ENCODE data around the gene FRMD5.
A peak's percentile ranks its signal among the peaks of the same experiment; 100 is the strongest.

FRMD5 gene

GRCh38 chr15:44093836-44094235 lies 101.2 kb downstream of the FRMD5 start:
- no peak overlapping the region for H3K4me3 ChIP-seq (ENCODE audit: control insufficient read depth, low read depth, low read length)
- TF ChIP-seq CTCF (IDR thresholded peaks at IDR 0.05; ENCODE audit: control insufficient read depth, insufficient read depth, low read depth, low read length, missing control alignments): no peak
- no peak for DNase-seq (ENCODE audit: low read depth)

- no peak for TF ChIP-seq CTCF (IDR thresholded peaks at IDR 0.05; ENCODE audit: control insufficient read depth, insufficient read depth, low read depth, low read length, missing control alignments)
- DNase-seq (ENCODE audit: low read depth): no peak
- no peak overlapping the region for H3K4me3 ChIP-seq (ENCODE audit: control insufficient read depth, low read depth, low read length)
Observed at GRCh38 chr15:44092221-44092620, 102.8 kb downstream of the FRMD5 start.

GRCh38 chr15:44087578-44088465 lies 107.2 kb downstream of the FRMD5 start:
- TF ChIP-seq CTCF (IDR thresholded peaks at IDR 0.05; ENCODE audit: control insufficient read depth, insufficient read depth, low read depth, low read length, missing control alignments): no peak
- H3K4me3 ChIP-seq (ENCODE audit: control insufficient read depth, low read depth, low read length): no peak overlapping the region
- peak; percentile 75 for DNase-seq (ENCODE audit: low read depth)

- no peak for TF ChIP-seq CTCF (IDR thresholded peaks at IDR 0.05; ENCODE audit: control insufficient read depth, insufficient read depth, low read depth, low read length, missing control alignments)
- H3K4me3 ChIP-seq (ENCODE audit: control insufficient read depth, low read depth, low read length): no peak overlapping the region
- no peak for DNase-seq (ENCODE audit: low read depth)
Observed at GRCh38 chr15:44084770-44085169, 110.3 kb downstream of the FRMD5 start.

GRCh38 chr15:44084171-44084570 lies 110.9 kb downstream of the FRMD5 start:
- no peak for TF ChIP-seq CTCF (IDR thresholded peaks at IDR 0.05; ENCODE audit: control insufficient read depth, insufficient read depth, low read depth, low read length, missing control alignments)
- no peak for DNase-seq (ENCODE audit: low read depth)
- no peak overlapping the region for H3K4me3 ChIP-seq (ENCODE audit: control insufficient read depth, low read depth, low read length)

- no peak for DNase-seq (ENCODE audit: low read depth)
- H3K4me3 ChIP-seq (ENCODE audit: control insufficient read depth, low read depth, low read length): no peak overlapping the region
- TF ChIP-seq CTCF (IDR thresholded peaks at IDR 0.05; ENCODE audit: control insufficient read depth, insufficient read depth, low read depth, low read length, missing control alignments): no peak
Observed at GRCh38 chr15:44082558-44083157, 112.4 kb downstream of the FRMD5 start.
